Testis (tissue), 2 donors: Measurements from ENCODE around the gene MUC5AC.

ENCODE experiments used
- POLR2A ChIP-seq: fragments of 450-650 bp; IDR thresholded peaks from one replicate; pipeline ENCODE4 v1.6.1; 2017; ENCODE audit warnings: antibody characterized with exemption, mild to moderate bottlenecking, moderate library complexity
- TF ChIP-seq, protein P1 (sequence below), 3 experiments: fragments of 450-650 bp in 2 of 3; fragments of 200-600 bp in 1 of 3; sonication (generic) in 1 of 3; IDR thresholded peaks; one replicate each; pipeline ENCODE4 v1.5.1; 2016 to 2019; ENCODE audit warnings: antibody characterized with exemption in 3 of 3, mild to moderate bottlenecking in 2 of 3, moderate library complexity in 1 of 3

DNA sequence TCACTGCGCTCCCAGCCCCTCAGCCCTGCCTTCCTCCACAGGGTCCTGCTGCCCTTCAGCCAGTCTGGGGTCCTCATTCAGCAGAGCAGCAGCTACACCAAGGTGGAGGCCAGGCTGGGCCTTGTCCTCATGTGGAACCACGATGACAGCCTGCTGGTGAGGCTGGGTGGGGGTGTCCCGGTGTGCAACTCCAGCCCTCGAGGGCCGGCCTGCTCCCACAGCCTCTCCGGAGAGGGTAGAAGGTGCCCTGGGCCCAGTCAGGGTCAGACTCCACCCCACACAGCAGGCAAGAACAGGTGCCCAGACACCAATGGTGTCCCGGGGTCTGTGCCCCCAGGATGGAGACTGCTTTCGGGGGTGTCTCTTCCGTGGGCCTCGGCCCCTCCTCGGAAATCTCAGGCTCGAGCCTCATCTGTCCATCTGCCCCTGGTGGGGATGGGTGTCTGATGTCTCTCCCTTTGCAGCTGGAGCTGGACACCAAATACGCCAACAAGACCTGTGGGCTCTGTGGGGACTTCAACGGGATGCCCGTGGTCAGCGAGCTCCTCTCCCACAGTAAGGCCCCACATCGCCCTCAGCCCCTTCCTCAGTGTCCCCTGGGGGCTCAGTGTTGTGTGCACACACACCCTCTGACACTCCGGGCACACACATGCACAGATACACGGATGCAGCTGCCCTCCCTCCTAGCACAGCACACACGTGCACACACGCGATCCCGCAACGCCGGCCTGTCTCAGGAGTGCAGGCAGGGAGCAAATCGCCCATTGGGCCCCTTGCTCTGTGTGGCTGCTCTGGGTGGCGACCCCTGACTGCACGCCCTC lies 4.9 kb downstream of the MUC5AC start:
- TF ChIP-seq POLR2A = no peak
- TF ChIP-seq, protein P1, sequence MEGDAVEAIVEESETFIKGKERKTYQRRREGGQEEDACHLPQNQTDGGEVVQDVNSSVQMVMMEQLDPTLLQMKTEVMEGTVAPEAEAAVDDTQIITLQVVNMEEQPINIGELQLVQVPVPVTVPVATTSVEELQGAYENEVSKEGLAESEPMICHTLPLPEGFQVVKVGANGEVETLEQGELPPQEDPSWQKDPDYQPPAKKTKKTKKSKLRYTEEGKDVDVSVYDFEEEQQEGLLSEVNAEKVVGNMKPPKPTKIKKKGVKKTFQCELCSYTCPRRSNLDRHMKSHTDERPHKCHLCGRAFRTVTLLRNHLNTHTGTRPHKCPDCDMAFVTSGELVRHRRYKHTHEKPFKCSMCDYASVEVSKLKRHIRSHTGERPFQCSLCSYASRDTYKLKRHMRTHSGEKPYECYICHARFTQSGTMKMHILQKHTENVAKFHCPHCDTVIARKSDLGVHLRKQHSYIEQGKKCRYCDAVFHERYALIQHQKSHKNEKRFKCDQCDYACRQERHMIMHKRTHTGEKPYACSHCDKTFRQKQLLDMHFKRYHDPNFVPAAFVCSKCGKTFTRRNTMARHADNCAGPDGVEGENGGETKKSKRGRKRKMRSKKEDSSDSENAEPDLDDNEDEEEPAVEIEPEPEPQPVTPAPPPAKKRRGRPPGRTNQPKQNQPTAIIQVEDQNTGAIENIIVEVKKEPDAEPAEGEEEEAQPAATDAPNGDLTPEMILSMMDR (IDR thresholded peaks at IDR 0.05) = no peak
